Left kidney (tissue), 2 donors: Measurements from ENCODE around the gene ZBTB17. TPM values are rescaled to one million over a fixed set of nuclear protein-coding genes. Genes with fewer than 3 reads are reported as not detected.
"Not testable (repeated sequence)": the region's sequence is repeated elsewhere in the genome, so short reads cannot be mapped to it uniquely, and the experiment has no call there.

Experiments
- DNase-seq: peaks from one replicate; pipeline ENCODE4 v3.0.0-alpha.2; 2013
- polyA plus RNA-seq: library from polyadenylated mRNA; unstranded; fragments of 120-200 nt; gene quantifications from one replicate; pipeline ENCODE4 v1.2.1, GENCODE V29; 2013; ENCODE audit not compliant: insufficient read length

The ZBTB17 gene
- polyA plus RNA-seq, 1 donor: 30.6 TPM

- not testable (repeated sequence) for DNase-seq
Measured at GRCh38 chr1:15896841-15897610, 78.9 kb downstream of the ZBTB17 start.

GRCh38 chr1:15895233-15895632 is 80.7 kb downstream of the ZBTB17 start:
- no peak for DNase-seq

GRCh38 chr1:15892857-15893599 is 82.9 kb downstream of the ZBTB17 start:
- not testable (repeated sequence) for DNase-seq

Other genes with a start within 250 kb of the ZBTB17 start
- 3.9 TPM for gene SLC25A34, start 239.8 kb downstream of the ZBTB17 start, polyA plus RNA-seq
- gene TMEM82, start 233.6 kb downstream of the ZBTB17 start, polyA plus RNA-seq: 3.2 TPM
- 49.5 TPM for gene FBLIM1, start 217.3 kb downstream of the ZBTB17 start, polyA plus RNA-seq
- 3.1 TPM for gene UQCRHL, start 168.5 kb downstream of the ZBTB17 start, polyA plus RNA-seq
- 68.7 TPM for gene SPEN, start 128.4 kb downstream of the ZBTB17 start, polyA plus RNA-seq
- gene SRARP, start 28.1 kb upstream of the ZBTB17 start, polyA plus RNA-seq: 0.23 TPM
- gene HSPB7, start 41.9 kb upstream of the ZBTB17 start, polyA plus RNA-seq: 2.5 TPM
- 9.8 TPM for gene CLCNKA, start 45.9 kb upstream of the ZBTB17 start, polyA plus RNA-seq
- gene CLCNKB, start 67.7 kb upstream of the ZBTB17 start, polyA plus RNA-seq: 37.2 TPM
- gene FAM131C, start 97.5 kb upstream of the ZBTB17 start, polyA plus RNA-seq: 1.3 TPM
- gene EPHA2, start 180.0 kb upstream of the ZBTB17 start, polyA plus RNA-seq: 15.4 TPM
- gene ARHGEF19, start 236.6 kb upstream of the ZBTB17 start, polyA plus RNA-seq: 21.1 TPM